Measurements from ENCODE around the gene ACOT6. TPM values are rescaled to one million over a fixed set of nuclear protein-coding genes. Genes with fewer than 3 reads are reported as not detected.
A peak's percentile ranks its signal among the peaks of the same experiment; 100 is the strongest.

ACOT6 gene
- total and polyA plus RNA-seq, 3 donors from 2014 or later: 0.57 to 1.2 (median 0.94) TPM

DNA sequence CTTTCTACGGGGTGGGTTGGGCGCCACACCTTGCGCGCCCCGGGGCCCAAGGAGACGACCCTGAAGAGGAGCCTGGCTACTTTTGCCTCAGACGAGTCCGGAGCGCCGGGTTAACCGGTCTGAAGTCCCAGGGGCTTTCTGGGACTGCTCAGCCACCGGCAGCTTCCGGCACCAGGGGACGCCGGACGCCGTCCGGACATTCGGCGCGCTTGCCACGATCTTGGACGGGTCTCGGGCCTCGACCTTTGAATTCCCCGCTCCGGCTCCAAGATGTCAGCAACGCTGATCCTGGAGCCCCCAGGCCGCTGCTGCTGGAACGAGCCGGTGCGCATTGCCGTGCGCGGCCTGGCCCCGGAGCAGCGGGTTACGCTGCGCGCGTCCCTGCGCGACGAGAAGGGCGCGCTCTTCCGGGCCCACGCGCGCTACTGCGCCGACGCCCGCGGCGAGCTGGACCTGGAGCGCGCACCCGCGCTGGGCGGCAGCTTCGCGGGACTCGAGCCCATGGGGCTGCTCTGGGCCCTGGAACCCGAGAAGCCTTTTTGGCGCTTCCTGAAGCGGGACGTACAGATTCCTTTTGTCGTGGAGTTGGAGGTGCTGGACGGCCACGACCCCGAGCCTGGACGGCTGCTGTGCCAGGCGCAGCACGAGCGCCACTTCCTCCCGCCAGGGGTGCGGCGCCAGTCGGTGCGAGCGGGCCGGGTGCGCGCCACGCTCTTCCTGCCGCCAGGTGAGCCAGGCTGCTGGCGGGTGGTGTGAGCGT, 20.4 kb upstream of the ACOT6 start, which contains the start of gene ACOT4:
ACOT4 (plus strand) TSS at position 184 of the 760 bp plus-strand sequence; CDS start at position 271, 87 bp downstream.
- Histone ChIP-seq H3K27ac (peak within 1 kb of the TSS; percentile 41 to 59), H3K36me3 (ENCODE audit: low read depth, missing control alignments) (no peaks in the 10 kb centered on the region), H3K4me3 (peak within 1 kb of the TSS; percentile 62 to 68), H3K27me3 (no peaks in the 10 kb centered on the region), H3K9me3 (no peaks in the 10 kb centered on the region), H3K4me1 (no peaks in the 10 kb centered on the region)
- no peak for TF ChIP-seq POLR2A (IDR thresholded peaks at IDR 0.05)
- TF ChIP-seq, protein P1, sequence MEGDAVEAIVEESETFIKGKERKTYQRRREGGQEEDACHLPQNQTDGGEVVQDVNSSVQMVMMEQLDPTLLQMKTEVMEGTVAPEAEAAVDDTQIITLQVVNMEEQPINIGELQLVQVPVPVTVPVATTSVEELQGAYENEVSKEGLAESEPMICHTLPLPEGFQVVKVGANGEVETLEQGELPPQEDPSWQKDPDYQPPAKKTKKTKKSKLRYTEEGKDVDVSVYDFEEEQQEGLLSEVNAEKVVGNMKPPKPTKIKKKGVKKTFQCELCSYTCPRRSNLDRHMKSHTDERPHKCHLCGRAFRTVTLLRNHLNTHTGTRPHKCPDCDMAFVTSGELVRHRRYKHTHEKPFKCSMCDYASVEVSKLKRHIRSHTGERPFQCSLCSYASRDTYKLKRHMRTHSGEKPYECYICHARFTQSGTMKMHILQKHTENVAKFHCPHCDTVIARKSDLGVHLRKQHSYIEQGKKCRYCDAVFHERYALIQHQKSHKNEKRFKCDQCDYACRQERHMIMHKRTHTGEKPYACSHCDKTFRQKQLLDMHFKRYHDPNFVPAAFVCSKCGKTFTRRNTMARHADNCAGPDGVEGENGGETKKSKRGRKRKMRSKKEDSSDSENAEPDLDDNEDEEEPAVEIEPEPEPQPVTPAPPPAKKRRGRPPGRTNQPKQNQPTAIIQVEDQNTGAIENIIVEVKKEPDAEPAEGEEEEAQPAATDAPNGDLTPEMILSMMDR (IDR thresholded peaks at IDR 0.05): no peak
- whole genome bisulfite sequencing, 2 donors: 3 to 6% methylated on average over 24 to 33 of the region's 89 CpGs
- DNase-seq: peak; percentile 55
- intact Hi-C loops (cut with DNase I; ENCODE audit: low total_unique reads): no loop called here

DNA sequence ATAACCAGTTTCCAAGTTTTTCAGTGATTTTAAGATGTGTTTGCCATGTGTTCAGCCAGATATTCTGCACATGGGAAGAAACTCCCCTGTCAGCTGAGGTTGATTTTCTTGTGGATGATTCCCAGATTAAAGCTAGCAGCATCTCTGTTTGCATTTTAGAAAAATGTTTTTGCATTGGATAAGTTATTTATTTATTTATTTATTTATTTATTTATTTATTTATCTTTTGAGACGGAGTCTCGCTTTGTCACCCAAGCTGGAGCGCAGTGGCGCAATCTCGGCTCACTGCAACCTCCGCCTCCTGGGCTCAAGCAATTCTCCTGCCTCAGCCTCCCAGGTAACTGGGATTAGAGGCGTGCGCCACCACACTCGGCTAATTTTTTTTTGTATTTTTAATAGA, 17.8 kb upstream of the ACOT6 start:
- no peak overlapping the region for H3K27ac ChIP-seq
- no peaks in the 10 kb centered on the region for H3K27me3 ChIP-seq
- H3K9me3 ChIP-seq: no peaks in the 10 kb centered on the region
- H3K36me3 ChIP-seq (ENCODE audit: low read depth, missing control alignments): no peaks in the 10 kb centered on the region
- no peak for TF ChIP-seq POLR2A (IDR thresholded peaks at IDR 0.05)
- TF ChIP-seq, protein P1 (IDR thresholded peaks at IDR 0.05): no peak
- intact Hi-C loops (cut with DNase I; ENCODE audit: low total_unique reads): no loop called here
- no peaks in the 10 kb centered on the region for H3K4me1 ChIP-seq
- 91 to 92% methylated on average over 9 of the region's 9 CpGs for WGBS, 2 donors
- H3K4me3 ChIP-seq: no peak overlapping the region
- DNase-seq: no peak

DNA sequence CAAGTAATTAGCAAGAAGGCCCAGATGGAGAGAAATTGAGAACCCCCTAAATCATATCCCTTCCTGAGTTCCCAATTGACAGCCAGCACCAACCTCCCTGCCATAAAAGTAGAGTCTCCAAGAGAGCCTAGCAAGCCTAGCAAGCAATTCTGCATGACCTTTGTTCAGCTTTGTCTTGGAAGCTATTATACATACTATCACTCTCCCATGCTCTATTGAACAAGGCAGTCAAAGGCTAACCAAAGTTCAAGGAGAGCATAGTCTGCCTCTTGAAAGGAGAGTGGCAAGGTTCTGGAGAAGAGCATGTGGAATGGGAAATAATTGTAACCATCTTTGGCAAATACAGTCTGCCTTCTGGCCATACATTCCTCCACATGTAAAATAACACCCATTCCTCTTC, 12.8 kb upstream of the ACOT6 start:
- Histone ChIP-seq H3K36me3 (ENCODE audit: low read depth, missing control alignments) (no peaks in the 10 kb centered on the region), H3K27me3 (no peaks in the 10 kb centered on the region), H3K4me1 (no peaks in the 10 kb centered on the region), H3K4me3 (no peak overlapping the region), H3K27ac (no peak overlapping the region), H3K9me3 (no peaks in the 10 kb centered on the region)
- no peak for DNase-seq
- TF ChIP-seq POLR2A (IDR thresholded peaks at IDR 0.05): no peak
- TF ChIP-seq, protein P1 (IDR thresholded peaks at IDR 0.05): no peak
- intact Hi-C loops (cut with DNase I; ENCODE audit: low total_unique reads): no loop called here

DNA sequence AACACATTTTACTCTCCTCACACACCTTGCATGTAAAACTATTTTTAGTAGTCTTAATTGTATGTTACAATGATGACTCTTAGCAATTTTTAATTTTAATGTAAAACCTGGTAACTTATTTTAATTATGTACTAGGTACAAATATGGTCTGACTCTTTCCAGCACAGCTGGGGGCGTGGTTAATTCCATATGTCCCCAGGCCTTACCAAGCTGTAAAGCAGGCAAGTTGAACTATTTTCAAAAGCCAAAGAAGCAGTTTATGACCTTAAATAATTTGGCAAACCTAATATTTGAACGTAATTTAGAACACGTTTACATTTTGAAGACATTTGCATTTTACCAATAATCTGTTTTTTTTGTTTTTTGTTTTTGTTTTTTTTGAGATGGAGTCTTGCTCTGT, 9.3 kb upstream of the ACOT6 start:
- 77 to 92% methylated on average over 3 of the region's 3 CpGs for WGBS, 2 donors
- Histone ChIP-seq H3K36me3 (ENCODE audit: low read depth, missing control alignments) (no peaks in the 10 kb centered on the region), H3K9me3 (no peaks in the 10 kb centered on the region), H3K27me3 (no peaks in the 10 kb centered on the region), H3K4me3 (no peak overlapping the region), H3K27ac (no peak overlapping the region), H3K4me1 (no peaks in the 10 kb centered on the region)
- intact Hi-C loops (cut with DNase I; ENCODE audit: low total_unique reads): no loop called here
- no peak for DNase-seq
- no peak for TF ChIP-seq POLR2A (IDR thresholded peaks at IDR 0.05)
- TF ChIP-seq, protein P1 (IDR thresholded peaks at IDR 0.05): no peak

DNA sequence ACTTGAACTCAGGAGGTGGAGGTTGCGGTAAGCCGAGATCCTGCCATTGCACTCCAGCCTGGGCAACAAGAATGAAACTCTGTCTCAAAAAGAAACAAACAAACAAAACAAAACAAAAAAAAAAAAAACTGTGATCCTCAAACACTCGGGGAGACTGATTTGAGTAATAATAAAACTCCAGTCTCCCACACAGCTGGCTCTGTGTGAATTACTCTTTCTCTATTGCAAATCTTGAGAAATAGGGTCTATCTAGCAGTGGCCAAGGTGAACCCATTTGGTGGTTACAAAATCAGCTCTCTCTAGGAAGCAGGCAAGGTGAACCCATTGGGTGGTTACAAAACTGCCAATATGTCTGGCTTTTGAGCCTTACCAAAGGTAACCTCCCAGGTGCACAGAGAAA, 6.0 kb upstream of the ACOT6 start:
- intact Hi-C loops (cut with DNase I; ENCODE audit: low total_unique reads): no loop called here
- Histone ChIP-seq H3K36me3 (ENCODE audit: low read depth, missing control alignments) (no peaks in the 10 kb centered on the region), H3K27ac (no peak overlapping the region), H3K4me3 (no peak overlapping the region), H3K4me1 (peaks cover 7% of the 10 kb centered on the region), H3K9me3 (no peaks in the 10 kb centered on the region), H3K27me3 (no peaks in the 10 kb centered on the region)
- TF ChIP-seq POLR2A (IDR thresholded peaks at IDR 0.05): no peak
- TF ChIP-seq, protein P1 (IDR thresholded peaks at IDR 0.05): no peak
- 88 to 96% methylated on average over 3 of the region's 3 CpGs for WGBS, 2 donors
- DNase-seq: no peak
